Stimulated activated CD4-positive, alpha-beta T cell treated with anti-CD3 and anti-CD28 coated beads, Interleukin-2, amount 100 ng/mL, for 24 hours (primary cell): Measurements from ENCODE around the gene PTPRG.

ENCODE experiments used
- DNase-seq, 2 donors: peaks; one replicate each; pipeline ENCODE4 v3.0.0-alpha.2; 2020

The PTPRG gene

GRCh38 chr3:61831973-61832372, 270.6 kb downstream of the PTPRG start:
- DNase-seq, result no peak

DNA sequence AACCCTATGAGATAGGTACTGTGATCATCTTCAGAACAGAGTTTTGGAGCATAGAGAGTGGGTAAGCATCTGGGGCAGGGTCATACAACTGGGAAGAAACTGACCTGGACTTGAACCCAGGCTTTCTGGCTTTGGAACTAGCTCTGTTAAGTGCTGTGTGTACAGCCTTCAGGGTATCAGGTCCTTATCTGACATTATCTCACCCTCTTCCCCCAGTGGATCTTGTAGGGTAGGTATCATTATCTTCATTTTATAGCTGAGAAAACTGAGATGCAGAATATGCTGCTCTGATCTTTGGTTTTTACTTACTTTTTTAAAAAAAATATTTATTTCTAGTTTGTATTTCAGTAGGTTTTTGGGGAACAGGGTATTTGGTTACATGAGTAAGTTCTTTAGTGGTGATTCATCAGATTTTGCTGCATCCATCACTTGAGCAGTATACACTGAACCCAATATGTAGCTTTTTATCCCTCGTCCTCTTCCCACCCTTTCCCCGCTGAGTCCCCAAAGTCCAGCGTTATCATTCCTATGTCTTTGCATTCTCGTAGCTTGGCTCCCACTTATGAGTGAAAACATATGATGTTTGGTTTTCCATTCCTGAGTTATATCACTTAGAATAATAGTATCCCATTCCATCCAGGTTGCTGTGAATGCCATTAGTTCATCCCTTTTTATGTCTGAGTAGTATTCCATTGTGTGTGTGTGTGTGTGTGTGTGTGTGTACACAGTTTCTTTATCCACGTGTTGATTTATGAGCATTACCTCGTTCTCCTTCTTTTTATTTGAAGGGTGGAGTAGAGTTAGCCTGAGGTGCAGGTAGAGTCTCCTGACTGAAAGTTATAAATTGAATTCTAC, 271.2 kb downstream of the PTPRG start:
- DNase-seq, result no peak

DNA sequence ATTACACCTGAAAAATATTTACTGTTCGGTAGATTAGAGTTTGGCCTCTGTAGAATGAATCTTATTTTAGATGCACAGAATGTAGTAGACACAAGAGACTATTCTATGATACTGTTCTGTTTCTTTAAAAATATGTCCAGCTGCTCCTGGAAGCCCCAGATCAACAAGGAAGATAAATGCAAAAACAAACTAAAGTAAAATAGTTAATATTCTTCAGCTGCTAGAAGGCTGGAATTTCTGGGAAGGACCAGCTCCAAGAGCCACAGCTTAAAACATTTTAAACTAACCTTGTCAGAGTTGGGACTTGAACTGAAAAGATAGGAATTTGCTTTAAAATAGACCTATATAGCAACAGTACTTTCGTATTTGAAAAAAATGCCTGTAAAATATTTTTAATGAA, 277.9 kb downstream of the PTPRG start:
- DNase-seq, result no peak

GRCh38 chr3:61841111-61841845, 279.9 kb downstream of the PTPRG start:
- no peak for DNase-seq

DNA sequence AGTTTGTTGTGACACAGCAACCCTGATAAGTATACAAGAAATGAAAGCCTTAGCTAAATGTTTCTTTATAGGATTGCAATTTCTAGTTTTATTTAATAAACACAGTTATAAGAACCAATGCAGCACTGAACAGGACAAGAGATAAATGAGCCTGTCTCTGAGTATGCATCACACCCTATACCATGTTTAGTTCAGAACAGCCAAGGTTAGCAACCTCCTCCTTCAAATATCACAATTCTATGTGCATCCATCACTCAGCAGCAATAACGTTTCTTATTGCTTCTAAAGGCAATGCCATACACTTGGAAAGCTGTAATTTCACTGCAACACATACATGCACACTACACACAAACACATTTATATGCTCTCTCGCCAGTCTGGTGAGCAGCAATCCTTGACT, 280.6 kb downstream of the PTPRG start:
- no peak for DNase-seq

- DNase-seq, result no peak
Measured at GRCh38 chr3:61844346-61844745, 283.0 kb downstream of the PTPRG start.

- no peak for DNase-seq
Measured at GRCh38 chr3:61846488-61846887, 285.1 kb downstream of the PTPRG start.

DNA sequence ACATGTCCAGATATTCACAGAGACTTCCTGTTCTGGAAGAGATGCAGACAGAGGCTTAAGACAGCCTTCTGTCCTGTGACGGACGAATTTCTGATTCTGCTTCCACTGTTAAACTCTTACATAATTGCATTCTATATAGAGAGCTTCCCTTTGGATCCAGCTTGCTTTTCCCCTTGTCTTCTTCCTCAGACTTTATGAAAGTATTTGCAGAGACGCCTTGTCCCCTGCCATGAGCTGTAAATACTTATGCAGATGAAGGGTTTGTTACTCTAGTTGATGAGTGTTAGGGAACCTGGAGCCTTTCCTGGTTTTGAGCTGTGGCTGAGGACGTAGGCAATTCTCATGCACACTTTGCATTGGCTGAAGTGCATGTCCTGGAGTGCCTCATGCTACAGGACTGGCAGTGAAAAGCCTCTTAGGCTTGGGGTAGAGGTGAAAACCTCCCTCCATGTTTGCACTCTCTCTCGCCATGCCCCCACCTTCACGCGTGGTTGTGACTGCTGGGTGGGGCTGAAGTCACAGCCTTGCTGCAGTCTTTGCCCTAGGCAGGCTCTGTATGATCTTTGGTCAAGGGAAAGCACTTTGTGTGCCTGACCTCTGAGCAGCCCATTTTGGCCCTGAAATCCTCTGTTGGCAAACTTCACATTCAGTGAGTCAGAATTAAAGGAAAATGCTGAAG, 286.6 kb downstream of the PTPRG start:
- no peak for DNase-seq

DNA sequence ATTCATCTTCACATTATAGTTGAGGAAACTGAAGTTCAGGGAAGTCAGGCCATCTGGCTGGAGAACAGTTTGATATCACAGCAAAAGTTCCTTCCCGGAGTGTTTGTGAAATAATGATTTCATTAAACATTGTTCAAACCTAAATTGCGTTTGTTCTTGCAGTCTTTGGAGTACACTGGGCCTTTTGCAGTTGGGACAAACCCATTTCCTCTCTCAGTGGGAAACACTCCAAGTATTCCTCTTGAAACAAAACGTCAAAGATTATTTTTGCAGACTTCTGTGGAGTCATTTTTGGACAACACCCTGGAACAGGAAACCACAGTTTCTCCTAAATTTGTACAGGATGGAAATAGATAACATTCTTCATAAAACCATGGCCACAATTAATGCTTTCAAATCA, 287.5 kb downstream of the PTPRG start:
- no peak for DNase-seq

DNA sequence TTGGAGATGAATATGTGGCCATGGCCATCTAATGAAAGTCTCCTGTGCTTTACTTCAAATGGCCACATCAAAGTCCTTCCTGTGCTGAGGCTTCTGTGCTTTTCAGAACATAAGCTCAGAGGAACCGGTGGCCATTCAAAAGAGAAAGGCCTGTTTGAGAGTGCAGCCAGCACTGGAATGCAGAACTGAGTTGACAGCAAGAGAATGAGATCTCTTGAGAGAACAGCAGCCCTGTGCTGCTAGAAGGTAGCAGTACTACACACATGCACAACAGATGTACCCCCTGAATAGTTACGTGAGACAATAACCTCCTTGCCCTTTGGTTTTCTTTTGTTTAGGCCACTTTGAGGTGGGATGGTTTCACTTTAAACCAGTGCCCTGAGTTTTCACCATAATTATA, 292.5 kb downstream of the PTPRG start:
- DNase-seq, result no peak

DNA sequence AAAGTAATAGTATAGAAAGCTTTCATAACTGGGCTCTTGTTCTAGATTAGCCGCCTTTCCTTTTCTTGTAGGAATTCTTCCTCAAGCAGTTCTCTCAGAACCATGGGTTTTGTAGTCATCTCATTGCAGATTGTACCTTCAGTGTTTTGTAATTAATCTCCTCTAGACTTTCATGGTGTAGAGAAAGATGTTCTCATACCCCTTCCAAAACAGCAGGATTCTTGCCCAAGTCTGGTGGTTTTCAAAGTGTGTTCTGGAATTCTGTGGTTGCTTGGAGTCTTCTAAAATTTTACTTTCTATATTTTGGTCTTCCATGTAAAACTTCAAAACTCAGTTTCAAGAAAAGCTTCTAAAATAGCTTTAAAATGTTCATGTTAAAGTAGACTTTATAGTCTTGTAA, 293.8 kb downstream of the PTPRG start:
- no peak for DNase-seq

GRCh38 chr3:61857297-61857696, 295.9 kb downstream of the PTPRG start:
- no peak for DNase-seq

DNA sequence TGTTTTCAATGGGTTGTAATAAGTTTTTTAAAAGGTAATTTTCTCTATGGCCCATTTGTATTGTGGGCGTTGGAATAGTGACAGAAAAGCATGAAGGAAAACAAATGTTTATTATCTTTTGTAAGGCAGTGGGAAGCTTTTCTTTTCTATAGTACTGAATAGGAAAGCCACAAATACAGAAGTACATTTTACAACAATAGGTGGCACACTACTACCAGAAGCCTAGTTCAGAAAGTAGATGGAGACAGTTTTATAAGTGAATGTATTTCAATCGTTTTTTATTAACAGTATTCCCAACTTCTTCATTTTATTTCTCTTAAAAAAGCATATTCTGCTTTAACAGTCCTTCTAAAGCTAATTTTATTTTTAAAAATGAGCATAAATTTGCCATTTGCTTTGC, 296.7 kb downstream of the PTPRG start:
- DNase-seq, result no peak

GRCh38 chr3:61861410-61861809, 300.0 kb downstream of the PTPRG start:
- no peak for DNase-seq

DNA sequence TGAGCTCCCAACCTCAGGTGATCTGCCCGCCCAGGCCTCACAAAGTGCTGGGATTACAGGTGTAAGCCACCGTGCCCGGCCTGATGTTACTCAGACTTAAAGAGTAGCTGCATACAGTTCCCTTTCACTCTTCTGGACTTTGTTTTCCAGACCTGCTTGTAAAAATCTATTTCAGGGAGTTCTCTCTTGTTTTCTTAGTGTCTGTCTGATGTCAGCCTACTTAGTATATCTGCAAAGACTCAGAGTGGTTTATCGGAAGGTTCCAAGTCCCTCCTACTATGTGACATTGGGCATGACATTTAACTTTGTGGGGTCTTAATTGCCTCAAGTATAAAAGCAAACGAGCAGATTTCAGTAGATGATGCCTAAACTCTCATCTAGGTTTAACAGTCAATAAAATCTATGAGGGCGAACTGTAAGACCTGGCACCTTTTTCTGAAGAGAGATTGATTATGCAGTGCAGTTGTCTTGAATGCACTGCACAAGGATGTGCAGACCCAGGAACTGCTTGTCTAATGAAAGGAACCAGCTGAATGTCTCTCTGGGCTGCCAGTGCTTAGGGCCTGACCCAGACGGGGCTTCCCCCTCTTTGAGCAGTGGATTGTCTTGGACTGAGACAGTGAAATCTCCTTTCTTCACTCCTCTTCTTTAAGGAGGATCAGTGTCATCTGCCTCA, 301.4 kb downstream of the PTPRG start:
- no peak for DNase-seq

GRCh38 chr3:61863579-61863978, 302.2 kb downstream of the PTPRG start:
- DNase-seq, result no peak

- DNase-seq, result no peak
Measured at GRCh38 chr3:61864886-61865285, 303.5 kb downstream of the PTPRG start.

- no peak for DNase-seq
Measured at GRCh38 chr3:61865466-61866152, 304.2 kb downstream of the PTPRG start.

DNA sequence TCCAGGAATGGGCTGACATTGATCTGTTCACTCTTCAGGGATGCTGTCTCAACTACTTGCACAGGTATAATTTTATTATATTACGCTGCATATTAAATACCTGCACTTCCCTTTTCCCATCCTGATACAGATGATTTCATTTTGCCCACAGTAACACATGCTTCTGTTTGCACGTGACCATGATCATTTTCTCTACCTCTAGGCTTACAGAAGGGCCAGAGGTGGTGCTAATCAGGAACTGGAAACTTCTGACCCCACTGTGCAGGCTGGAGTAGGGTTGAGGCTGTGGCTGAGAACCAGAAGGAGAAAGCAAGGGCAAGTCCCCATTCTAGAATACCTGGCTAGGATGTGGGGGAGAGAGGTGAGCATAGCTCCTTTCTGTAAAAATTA, 304.8 kb downstream of the PTPRG start:
- DNase-seq, result no peak

DNA sequence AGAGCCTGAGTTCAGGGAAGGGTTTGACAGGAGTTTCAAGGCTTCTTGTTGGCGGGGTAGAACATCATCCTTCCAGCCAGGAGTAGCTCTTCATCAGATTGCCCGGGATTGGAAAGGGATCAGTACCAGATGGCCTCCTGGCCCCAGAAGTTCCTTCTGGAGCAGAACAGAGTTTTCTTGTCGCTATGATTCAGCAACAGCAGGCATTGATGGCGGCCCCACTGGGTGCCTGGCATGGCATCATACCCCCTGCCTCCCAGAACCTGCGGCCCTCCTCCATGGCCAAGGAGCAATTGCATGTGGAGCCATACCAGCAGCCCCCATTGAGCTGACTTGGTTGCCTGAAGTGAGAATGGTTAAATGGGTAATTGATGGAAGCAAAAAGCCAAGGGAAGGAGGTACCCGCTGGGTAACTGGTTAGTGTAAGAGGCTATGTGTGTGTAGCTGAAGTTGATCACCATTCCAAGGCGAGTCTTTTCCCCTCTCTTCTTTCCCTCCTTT, 305.6 kb downstream of the PTPRG start:
- DNase-seq, result no peak

DNA sequence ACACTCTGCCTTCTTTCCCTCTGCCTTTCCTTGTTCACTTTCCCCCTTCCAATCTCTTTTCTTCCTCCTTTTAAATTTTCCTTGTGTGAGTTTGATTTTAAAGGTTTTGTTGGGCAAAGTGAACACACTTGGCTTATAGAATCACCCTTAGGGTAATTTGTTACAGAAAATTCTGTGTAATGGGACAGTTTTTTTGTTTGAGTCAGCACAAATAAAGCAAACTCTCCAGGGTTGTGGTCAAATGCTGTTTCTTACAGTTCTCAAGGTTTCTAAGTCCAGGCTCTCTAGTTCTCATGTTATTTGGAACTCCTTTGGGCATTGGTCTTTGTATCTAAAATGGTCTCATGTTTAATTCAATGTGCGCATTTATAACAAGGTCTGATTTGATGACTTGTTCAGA, 307.1 kb downstream of the PTPRG start:
- no peak for DNase-seq

DNA sequence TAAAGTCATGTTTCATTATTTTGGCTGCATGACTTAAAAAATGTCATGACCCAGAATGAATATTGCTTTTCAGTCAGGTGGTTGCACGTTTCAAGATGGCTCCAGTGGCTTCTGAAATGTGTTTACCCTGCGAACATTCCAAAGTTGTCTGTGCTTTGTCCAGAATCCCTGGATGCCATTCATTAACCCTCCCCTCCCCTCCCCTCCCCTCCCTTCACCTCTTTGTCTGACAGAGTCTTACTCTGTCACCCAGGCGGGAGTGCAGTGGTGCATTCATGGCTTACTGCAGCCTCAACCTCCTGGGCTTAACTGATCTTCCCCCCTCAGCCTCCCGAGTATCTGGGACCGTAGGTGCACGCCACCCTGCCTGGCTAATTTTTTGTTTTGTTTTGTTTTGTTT, 308.0 kb downstream of the PTPRG start:
- no peak for DNase-seq
